ENCODE measurements around the gene ZBED5. TPM values are rescaled to one million over a fixed set of nuclear protein-coding genes. Genes with fewer than 3 reads are reported as not detected.

ZBED5 gene
- total RNA-seq, 1 experiment from 2014 or later = 21.5 TPM

DNA sequence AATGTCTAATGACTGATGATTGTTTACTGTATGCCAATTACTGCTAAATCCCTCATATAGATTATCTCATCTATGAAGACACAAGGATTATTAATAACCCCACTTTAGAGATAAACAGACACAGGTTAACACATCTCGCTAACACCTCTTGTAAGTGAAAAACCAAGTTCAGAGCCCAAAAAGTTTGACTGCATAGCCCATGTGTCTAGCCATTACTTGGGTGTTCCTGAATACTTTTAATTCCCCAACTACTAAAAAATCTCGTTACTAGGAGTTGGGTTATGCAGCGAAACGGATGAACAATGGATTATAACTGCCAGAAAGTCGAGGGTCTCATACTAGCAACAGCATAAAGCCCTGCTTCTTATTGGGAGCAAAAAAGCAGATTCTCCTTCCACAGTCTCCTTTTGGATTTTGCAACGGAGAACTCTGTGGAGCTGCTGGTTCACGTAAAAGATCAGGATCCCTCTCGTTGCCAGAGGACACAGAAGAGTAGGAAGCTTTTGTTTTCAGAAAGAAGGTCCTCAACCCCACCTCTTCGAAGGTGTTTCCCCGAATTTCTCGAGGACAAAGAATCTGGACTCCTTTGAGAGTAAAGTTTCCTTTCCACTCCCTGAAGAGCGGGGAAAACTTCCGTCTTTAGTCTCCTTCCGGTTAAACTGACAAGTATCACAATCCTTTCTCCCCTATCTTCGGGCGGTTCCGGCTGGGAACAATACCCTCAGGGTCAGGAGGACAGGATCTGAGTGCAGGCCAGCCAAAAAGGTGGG lies 979 bp downstream of the ZBED5 start:
- H3K4me2 ChIP-seq = peak overlapping the region; percentile 89
- BruUV-seq (replicated peaks) = TSS peak; percentile 63
- H3K9me3 ChIP-seq (ENCODE audit: insufficient read depth, low read depth) = no peaks in the 10 kb centered on the region; the same call in 1 of the 2 replicates
- peaks cover 69% of the 10 kb centered on the region for H3K79me2 ChIP-seq (ENCODE audit: low read depth)
- H3K4me3 ChIP-seq = peak overlapping the region; percentile 96
- TF ChIP-seq EZH2 (IDR thresholded peaks at IDR 0.05; ENCODE audit: low read depth) = no peak
- intact Hi-C loops (cut with micrococcal nuclease; ENCODE audit: unreplicated experiment) = no loop called here
- H3K27me3 ChIP-seq (ENCODE audit: insufficient read depth, low read depth) = no peaks in the 10 kb centered on the region
- H2AFZ ChIP-seq = peak overlapping the region; percentile 84
- POLR2A ChIA-PET (ENCODE audit: unreplicated experiment) = interaction anchor here (0.6 kb wide), 1 partner anchor 18 kb away, joined by 4 read pairs; no protein-coding TSS in a partner anchor
- H3K9me2 ChIP-seq (ENCODE audit: insufficient read depth) = no peaks in the 10 kb centered on the region
- peak overlapping the region; percentile 82 for H3K27ac ChIP-seq
- peaks cover 36% of the 10 kb centered on the region for H3K36me3 ChIP-seq (ENCODE audit: low read depth)
- DNase-seq = peak in 1 of 2 experiments; percentile 1
- no peaks in the 10 kb centered on the region for H4K20me1 ChIP-seq (ENCODE audit: insufficient read depth)
- H3K4me1 ChIP-seq (replicated peaks; ENCODE audit: insufficient read depth) = peaks cover 21% of the 10 kb centered on the region
- CTCF ChIA-PET = interaction anchor here (0.6 kb wide), 1 partner anchor 832 kb away, joined by 6 read pairs; no protein-coding TSS in a partner anchor
- peaks cover 12% of the 10 kb centered on the region; the same call in 1 of the 2 replicates for H3F3A ChIP-seq (ENCODE audit: insufficient read depth, low read depth)

DNA sequence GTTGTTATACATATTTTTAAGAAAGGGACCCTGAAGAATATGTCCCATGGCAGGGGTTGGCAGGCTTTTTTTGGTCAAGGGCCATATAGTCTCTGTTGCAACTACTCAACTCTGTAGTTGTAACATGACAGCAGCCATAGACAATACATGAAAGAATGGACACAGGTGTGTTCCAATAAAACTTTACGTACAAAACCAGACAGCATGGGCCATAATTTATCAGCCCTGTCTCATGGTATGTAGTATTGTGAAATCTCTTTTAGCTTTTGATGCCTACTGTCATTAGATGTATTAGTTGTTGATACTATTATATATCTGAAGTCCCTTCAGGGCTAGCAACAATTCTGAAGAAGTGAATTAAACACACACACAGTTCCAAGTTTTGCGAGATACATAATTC lies 2.6 kb downstream of the ZBED5 start:
- no peak overlapping the region for H3K4me3 ChIP-seq

DNA sequence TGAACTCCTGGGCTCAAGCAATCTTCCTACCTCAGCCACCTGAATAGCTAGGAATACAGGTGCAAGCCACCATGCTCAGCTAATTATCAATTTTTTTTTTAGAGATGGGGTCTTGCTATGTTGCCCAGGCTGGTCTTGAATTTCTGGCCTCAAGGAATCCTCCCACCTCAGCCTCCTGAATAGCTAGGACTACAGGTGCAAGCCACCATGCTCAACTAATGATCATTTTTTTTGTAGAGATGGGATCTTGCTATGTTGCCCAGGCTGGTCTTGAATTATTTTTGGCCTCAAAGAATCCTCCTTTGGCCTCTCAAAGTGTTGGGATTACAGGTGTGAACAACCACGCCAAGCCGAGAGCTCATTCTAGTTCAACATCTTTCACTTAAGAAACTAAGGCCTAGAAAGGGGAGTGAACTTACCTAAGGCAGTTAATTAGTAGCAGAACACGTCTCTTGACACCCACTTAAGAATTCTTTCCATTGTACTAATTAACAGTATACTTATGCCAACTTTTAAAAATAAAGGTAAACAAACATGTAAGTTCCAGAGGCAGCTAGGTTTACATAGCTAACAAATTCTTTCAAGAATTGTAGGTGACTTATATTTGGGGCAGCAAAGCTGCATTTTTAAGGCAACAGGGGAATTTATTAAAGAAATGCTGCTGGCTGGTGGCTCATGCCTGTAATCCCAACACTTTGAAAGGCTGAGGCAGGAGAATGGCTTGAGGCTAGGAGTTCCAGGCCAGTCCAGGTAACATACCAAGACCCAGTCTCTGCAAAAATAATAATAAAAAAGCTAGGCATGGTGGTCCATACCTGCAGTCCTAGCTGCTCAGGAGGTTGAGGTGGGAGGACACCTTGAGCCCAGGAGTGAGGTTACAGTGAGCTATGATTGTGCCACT lies 9.6 kb downstream of the ZBED5 start:
- no TSS peak for BruUV-seq (replicated peaks)
- Histone ChIP-seq H3K9me3 (ENCODE audit: insufficient read depth, low read depth) (no peaks in the 10 kb centered on the region; the same call in 1 of the 2 replicates), H3K27ac (no peak overlapping the region), H3K27me3 (ENCODE audit: insufficient read depth, low read depth) (no peaks in the 10 kb centered on the region), H3K79me2 (ENCODE audit: low read depth) (peaks cover 3% of the 10 kb centered on the region; the same call in 1 of the 2 replicates), H3K36me3 (ENCODE audit: low read depth) (peaks cover 10% of the 10 kb centered on the region; the same call in 1 of the 2 replicates), H2AFZ (no peak overlapping the region), H3F3A (ENCODE audit: insufficient read depth, low read depth) (peaks cover 9% of the 10 kb centered on the region; the same call in 1 of the 2 replicates), H3K4me2 (no peak overlapping the region), H3K4me1 (replicated peaks; ENCODE audit: insufficient read depth) (peaks cover 5% of the 10 kb centered on the region), H4K20me1 (ENCODE audit: insufficient read depth) (no peaks in the 10 kb centered on the region), H3K4me3 (no peak overlapping the region), H3K9me2 (ENCODE audit: insufficient read depth) (no peaks in the 10 kb centered on the region)
- intact Hi-C loops (cut with micrococcal nuclease; ENCODE audit: unreplicated experiment) = no loop called here
- no peak for TF ChIP-seq CTCF (conservative IDR thresholded peaks at IDR 0.05)
- no peak for TF ChIP-seq EZH2 (IDR thresholded peaks at IDR 0.05; ENCODE audit: low read depth)
- ChIA-PET CTCF (no interaction called here), POLR2A (ENCODE audit: unreplicated experiment) (no interaction called here)
- DNase-seq = no peak

More for the DNA sequence above, 2.6 kb downstream of the ZBED5 start:
- Histone ChIP-seq H3K4me2 (peak overlapping the region; percentile 89; the same call in 1 of the 2 replicates), H3F3A (ENCODE audit: insufficient read depth, low read depth) (peaks cover 12% of the 10 kb centered on the region; the same call in 1 of the 2 replicates), H4K20me1 (ENCODE audit: insufficient read depth) (no peaks in the 10 kb centered on the region), H3K79me2 (ENCODE audit: low read depth) (peaks cover 62% of the 10 kb centered on the region), H3K4me1 (replicated peaks; ENCODE audit: insufficient read depth) (peaks cover 21% of the 10 kb centered on the region), H3K27ac (no peak overlapping the region), H2AFZ (no peak overlapping the region), H3K27me3 (ENCODE audit: insufficient read depth, low read depth) (no peaks in the 10 kb centered on the region), H3K9me3 (ENCODE audit: insufficient read depth, low read depth) (no peaks in the 10 kb centered on the region; the same call in 1 of the 2 replicates), H3K9me2 (ENCODE audit: insufficient read depth) (no peaks in the 10 kb centered on the region), H3K36me3 (ENCODE audit: low read depth) (peaks cover 36% of the 10 kb centered on the region)
- no peak for DNase-seq
- intact Hi-C loops (cut with micrococcal nuclease; ENCODE audit: unreplicated experiment) = no loop called here
- POLR2A ChIA-PET (ENCODE audit: unreplicated experiment) = no interaction called here
- CTCF ChIA-PET = no interaction called here
- TF ChIP-seq CTCF (conservative IDR thresholded peaks at IDR 0.05) (no peak), EZH2 (IDR thresholded peaks at IDR 0.05; ENCODE audit: low read depth) (no peak)
- BruUV-seq (replicated peaks) = no TSS peak

Measured in PC-9 (cell line).